HUES6 (cell line): ENCODE results near the gene PDXDC1.
"Not testable (repeated sequence)": the region's sequence is repeated elsewhere in the genome, so short reads cannot be mapped to it uniquely, and the experiment has no call there.

Source experiments
- H3K27ac ChIP-seq: 2 replicates; pipeline ENCODE4 v1.7.0; 2013; ENCODE audit warnings: low read depth, mild to moderate bottlenecking, low read length, inconsistent platforms
- H3K27me3 ChIP-seq: 2 replicates; pipeline ENCODE4 v1.6.1; 2013; ENCODE audit warnings: low read length; ENCODE audit not compliant: control insufficient read depth, insufficient read depth
- H3K36me3 ChIP-seq: 2 replicates; pipeline ENCODE4 v1.6.1; 2013; ENCODE audit warnings: low read length; ENCODE audit not compliant: control insufficient read depth, insufficient read depth
- H3K4me1 ChIP-seq: 2 replicates; pipeline ENCODE4 v1.6.1; 2013; ENCODE audit warnings: low read length; ENCODE audit not compliant: control insufficient read depth, insufficient read depth
- H3K4me3 ChIP-seq: 2 replicates; pipeline ENCODE4 v1.5.1; 2013; ENCODE audit warnings: low read depth, low read length
- H3K9ac ChIP-seq: one replicate; pipeline ENCODE4 v1.6.1; 2013; ENCODE audit warnings: mild to moderate bottlenecking, low read length
- H3K9me3 ChIP-seq: 2 replicates; pipeline ENCODE4 v1.6.1; 2013; ENCODE audit warnings: low read depth, low read length; ENCODE audit not compliant: control insufficient read depth, insufficient read depth

PDXDC1 gene

DNA sequence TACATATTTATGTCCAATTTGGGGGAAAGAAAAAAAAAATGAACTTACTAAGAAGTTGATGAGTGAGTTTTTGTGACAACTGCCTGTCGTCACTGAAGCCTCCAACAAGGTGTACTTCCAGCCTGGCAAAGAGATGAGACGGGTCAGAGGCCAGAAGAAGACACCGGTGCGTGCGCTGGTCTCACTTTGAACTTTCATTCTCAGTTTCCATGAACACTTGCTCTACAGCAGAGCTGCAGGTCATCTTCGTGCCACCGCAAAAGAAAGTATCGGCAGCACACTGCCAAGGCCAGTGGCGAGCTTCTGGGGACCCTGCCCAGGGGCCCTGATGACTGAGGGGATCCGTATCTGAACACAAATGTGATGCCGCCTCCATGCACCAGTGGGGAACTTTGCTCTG lies 69.5 kb downstream of the PDXDC1 start:
- H3K4me3 ChIP-seq: no peak overlapping the region
- peaks cover 51% of the 10 kb centered on the region for H3K36me3 ChIP-seq
- no peaks in the 10 kb centered on the region for H3K4me1 ChIP-seq
- no peak overlapping the region for H3K27ac ChIP-seq
- no peaks in the 10 kb centered on the region for H3K27me3 ChIP-seq
- no peaks in the 10 kb centered on the region for H3K9me3 ChIP-seq
- H3K9ac ChIP-seq: no peak overlapping the region

- H3K9ac ChIP-seq, H3K27ac ChIP-seq, H3K9me3 ChIP-seq, H3K4me3 ChIP-seq, H3K27me3 ChIP-seq, H3K4me1 ChIP-seq: not testable (repeated sequence)
- peaks cover 41% of the 10 kb centered on the region for H3K36me3 ChIP-seq
Measured at GRCh38 chr16:15045270-15045669, 70.4 kb downstream of the PDXDC1 start.

DNA sequence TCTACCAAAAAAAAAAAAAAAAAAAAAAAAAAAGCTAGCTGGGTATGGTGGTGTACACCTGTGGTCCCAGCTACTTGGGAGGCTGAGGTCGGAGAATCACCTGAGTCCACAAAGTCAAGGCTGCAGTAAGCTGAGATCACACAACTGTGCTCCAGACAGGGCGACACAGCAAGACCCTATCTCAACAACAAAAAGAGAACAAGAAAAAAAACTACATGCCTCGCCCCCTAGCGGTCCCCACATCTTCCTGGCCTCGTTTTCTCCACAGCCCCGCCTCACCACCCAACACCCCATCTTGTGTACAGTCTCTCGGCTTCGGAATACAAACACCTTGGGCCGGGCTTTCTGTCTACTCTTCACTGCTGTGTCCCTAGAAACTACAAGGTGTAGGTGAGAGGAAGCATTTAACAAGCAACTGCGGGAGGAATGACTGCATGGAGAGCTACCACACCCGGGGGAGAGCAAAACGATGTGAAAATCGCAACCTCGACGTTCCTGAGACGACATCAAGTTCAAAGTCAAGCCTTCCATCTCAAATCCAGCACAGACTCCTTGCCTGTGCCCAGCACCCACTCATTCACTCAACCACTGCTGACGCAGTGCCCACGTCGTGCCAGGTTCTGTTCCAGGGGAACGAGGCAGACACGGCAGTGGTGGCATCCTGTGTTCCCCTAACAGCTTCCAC lies 72.0 kb downstream of the PDXDC1 start:
- H3K27ac ChIP-seq: no peak overlapping the region
- H3K36me3 ChIP-seq: peaks cover 28% of the 10 kb centered on the region
- H3K27me3 ChIP-seq: no peaks in the 10 kb centered on the region
- no peaks in the 10 kb centered on the region for H3K9me3 ChIP-seq
- H3K4me3 ChIP-seq: no peak overlapping the region
- no peak overlapping the region for H3K9ac ChIP-seq
- no peaks in the 10 kb centered on the region for H3K4me1 ChIP-seq

- no peak overlapping the region for H3K4me3 ChIP-seq
- no peaks in the 10 kb centered on the region for H3K9me3 ChIP-seq
- H3K27me3 ChIP-seq: no peaks in the 10 kb centered on the region
- peaks cover 16% of the 10 kb centered on the region for H3K36me3 ChIP-seq
- H3K9ac ChIP-seq: no peak overlapping the region
- H3K4me1 ChIP-seq: no peaks in the 10 kb centered on the region
- no peak overlapping the region for H3K27ac ChIP-seq
Measured at GRCh38 chr16:15049581-15050180, 74.9 kb downstream of the PDXDC1 start.

DNA sequence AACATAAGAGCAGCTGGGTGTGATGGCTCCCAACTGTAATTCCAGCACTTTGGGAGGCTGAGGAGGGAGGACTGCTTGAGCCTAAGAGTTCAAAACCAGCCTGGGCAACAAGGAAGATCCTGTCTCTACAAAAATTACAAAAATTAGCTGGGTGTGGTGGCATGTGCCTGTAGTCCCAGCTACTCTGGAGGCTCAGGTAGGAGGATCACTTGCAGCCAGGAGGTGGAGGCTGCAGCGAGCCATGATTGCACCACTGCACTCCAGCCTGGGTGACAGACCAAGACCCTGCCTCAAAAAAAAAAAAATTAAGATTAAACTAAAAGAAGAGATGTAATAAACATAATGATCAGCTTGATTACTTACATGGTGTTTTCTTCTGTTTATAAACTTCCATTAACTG lies 75.6 kb downstream of the PDXDC1 start:
- not testable (repeated sequence) for H3K9me3 ChIP-seq, H3K27me3 ChIP-seq, H3K4me1 ChIP-seq, H3K27ac ChIP-seq, H3K4me3 ChIP-seq, H3K9ac ChIP-seq
- peaks cover 16% of the 10 kb centered on the region for H3K36me3 ChIP-seq

DNA sequence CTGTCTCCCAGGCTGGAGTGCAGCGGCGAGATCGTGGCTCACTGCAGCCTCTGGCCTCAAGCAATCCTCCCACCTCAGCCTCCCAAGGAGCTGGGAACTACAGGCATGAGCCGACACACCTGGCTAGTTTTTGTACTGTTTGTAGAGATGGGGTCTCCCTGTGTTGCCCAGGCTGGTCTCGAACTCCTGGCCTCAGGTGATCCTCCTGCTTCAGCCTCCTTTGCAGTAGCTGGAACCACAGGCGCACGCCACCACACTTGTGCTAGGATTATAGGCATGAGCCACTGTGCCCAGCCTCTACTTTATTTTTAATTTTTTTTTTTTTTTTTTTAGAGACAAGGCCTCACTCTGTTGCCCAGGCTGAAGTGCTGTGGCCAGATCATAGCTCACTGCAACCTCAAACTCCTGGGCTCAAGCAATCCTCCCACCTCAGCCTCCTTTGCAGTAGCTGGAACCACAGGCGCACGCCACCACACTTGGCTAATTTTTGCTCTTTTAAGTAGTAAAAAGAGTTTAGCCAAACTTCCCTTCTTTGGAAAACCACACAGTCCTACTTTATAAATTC lies 76.6 kb downstream of the PDXDC1 start:
- H3K4me1 ChIP-seq: no peaks in the 10 kb centered on the region
- H3K27me3 ChIP-seq: no peaks in the 10 kb centered on the region
- no peak overlapping the region for H3K27ac ChIP-seq
- no peaks in the 10 kb centered on the region for H3K9me3 ChIP-seq
- no peak overlapping the region for H3K4me3 ChIP-seq
- H3K9ac ChIP-seq: no peak overlapping the region
- H3K36me3 ChIP-seq: peaks cover 10% of the 10 kb centered on the region

- Histone ChIP-seq H3K27ac (no peak overlapping the region), H3K4me3 (no peak overlapping the region), H3K9me3 (no peaks in the 10 kb centered on the region), H3K27me3 (no peaks in the 10 kb centered on the region), H3K4me1 (no peaks in the 10 kb centered on the region), H3K9ac (no peak overlapping the region), H3K36me3 (no peaks in the 10 kb centered on the region)
Measured at GRCh38 chr16:15052747-15053476, 78.1 kb downstream of the PDXDC1 start.

GRCh38 chr16:15053904-15054303 lies 79.1 kb downstream of the PDXDC1 start:
- Histone ChIP-seq H3K27ac (no peak overlapping the region), H3K4me3 (no peak overlapping the region), H3K27me3 (no peaks in the 10 kb centered on the region), H3K9ac (no peak overlapping the region), H3K36me3 (peaks cover 2% of the 10 kb centered on the region), H3K4me1 (no peaks in the 10 kb centered on the region), H3K9me3 (no peaks in the 10 kb centered on the region)

DNA sequence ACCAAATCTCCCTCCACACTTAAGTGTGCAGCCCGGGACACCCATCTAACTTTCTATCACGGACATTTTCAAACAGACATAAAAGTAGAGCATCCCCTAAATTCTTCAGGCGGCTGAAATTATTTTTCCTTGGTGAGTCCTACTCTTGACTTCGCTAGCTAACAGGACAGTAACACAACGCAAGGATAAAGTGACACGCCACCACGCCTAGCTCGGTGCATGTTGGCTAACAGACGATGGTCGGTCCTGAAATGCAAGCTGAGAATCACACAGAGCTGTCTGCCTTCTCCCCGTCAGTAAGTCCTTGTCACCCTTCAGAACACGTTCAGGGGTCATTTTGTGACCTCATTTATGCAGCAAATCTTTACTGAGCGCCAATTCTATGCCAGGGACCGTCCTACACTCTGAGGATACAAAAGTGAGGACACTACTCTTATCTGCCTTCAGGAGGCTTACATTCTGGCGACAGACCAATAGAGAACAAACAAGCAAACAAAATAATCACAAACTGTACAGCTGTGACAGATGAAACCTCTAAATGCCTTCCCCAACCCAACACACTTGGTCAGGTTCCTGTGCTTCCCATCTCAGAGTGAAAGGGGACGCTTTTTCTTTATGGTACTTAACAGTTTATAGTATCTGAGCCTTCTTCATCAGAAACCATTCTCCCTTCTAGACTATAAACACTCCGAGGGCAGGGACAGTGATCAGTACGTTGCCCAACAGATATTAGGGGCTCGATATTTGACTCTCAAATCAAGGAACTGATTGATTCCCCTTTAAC lies 79.7 kb downstream of the PDXDC1 start:
- peak overlapping the region; percentile 95 for H3K4me3 ChIP-seq
- H3K27me3 ChIP-seq: no peaks in the 10 kb centered on the region
- no peak overlapping the region for H3K27ac ChIP-seq
- H3K9ac ChIP-seq: no peak overlapping the region
- no peaks in the 10 kb centered on the region for H3K9me3 ChIP-seq
- H3K36me3 ChIP-seq: peaks cover 8% of the 10 kb centered on the region
- H3K4me1 ChIP-seq: no peaks in the 10 kb centered on the region

- H3K9ac ChIP-seq: peak overlapping the region; percentile 81
Measured at GRCh38 chr16:15055141-15056053, 80.6 kb downstream of the PDXDC1 start.

More at GRCh38 chr16:15055141-15056053, 80.6 kb downstream of the PDXDC1 start:
- Histone ChIP-seq H3K9me3 (no peaks in the 10 kb centered on the region), H3K27ac (peak overlapping the region; percentile 65; the same call in 1 of the 2 replicates), H3K27me3 (no peaks in the 10 kb centered on the region), H3K4me1 (no peaks in the 10 kb centered on the region), H3K36me3 (peaks cover 17% of the 10 kb centered on the region), H3K4me3 (peak overlapping the region; percentile 95)
